Transverse colon (tissue), 4 donors: ENCODE measurements around the gene LRRN3.

ENCODE experiments used
- POLR2AphosphoS5 ChIP-seq, 3 donors: sonication (generic); formaldehyde crosslinking; IDR thresholded peaks; one replicate each; pipeline ENCODE4 v1.6.1; 2016; ENCODE audit warnings: antibody characterized with exemption in 3 of 3
- TF ChIP-seq, protein P1 (sequence below), 5 experiments: fragments of 200-600 bp in 3 of 5; fragments of 450-650 bp in 2 of 5; sonication (generic) in 3 of 5; IDR thresholded peaks; 1 replicate in 2 of 5; 2 replicates in 3 of 5; pipeline ENCODE4 v1.5.1; 2016 to 2017; ENCODE audit warnings: antibody characterized with exemption in 5 of 5, inconsistent platforms in 3 of 5, mild to moderate bottlenecking in 2 of 5, moderate library complexity in 1 of 5

DNA sequence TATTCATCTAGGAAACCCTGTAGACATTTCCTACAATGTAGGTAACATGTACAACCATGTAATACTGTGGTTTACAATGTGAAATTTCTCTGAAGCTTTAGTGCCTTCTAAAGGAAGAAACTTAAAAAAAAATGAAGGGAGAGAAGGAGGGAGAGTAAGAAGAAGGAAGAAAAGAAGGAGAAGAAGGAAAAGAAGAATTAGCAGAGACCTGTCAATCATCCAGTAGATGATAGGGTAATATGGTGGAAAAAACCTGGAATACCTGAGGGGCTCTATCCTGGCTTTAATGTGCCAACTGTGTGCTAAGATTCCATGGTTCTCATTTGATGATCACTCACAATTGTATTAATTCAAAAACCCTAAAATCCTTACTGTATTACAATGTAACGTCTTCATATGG lies 2.6 kb upstream of the LRRN3 start:
- TF ChIP-seq, protein P1, sequence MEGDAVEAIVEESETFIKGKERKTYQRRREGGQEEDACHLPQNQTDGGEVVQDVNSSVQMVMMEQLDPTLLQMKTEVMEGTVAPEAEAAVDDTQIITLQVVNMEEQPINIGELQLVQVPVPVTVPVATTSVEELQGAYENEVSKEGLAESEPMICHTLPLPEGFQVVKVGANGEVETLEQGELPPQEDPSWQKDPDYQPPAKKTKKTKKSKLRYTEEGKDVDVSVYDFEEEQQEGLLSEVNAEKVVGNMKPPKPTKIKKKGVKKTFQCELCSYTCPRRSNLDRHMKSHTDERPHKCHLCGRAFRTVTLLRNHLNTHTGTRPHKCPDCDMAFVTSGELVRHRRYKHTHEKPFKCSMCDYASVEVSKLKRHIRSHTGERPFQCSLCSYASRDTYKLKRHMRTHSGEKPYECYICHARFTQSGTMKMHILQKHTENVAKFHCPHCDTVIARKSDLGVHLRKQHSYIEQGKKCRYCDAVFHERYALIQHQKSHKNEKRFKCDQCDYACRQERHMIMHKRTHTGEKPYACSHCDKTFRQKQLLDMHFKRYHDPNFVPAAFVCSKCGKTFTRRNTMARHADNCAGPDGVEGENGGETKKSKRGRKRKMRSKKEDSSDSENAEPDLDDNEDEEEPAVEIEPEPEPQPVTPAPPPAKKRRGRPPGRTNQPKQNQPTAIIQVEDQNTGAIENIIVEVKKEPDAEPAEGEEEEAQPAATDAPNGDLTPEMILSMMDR (IDR thresholded peaks at IDR 0.05), result no peak
- no peak for TF ChIP-seq POLR2AphosphoS5 (IDR thresholded peaks at IDR 0.05)
